ENCODE measurements around the gene KIFBP.

Gene KIFBP

GRCh38 chr10:69064762-69065328 is 76.2 kb downstream of the KIFBP start:
- Histone ChIP-seq H3K9ac (ENCODE audit: low read depth, low read length, poor library complexity) (no peak overlapping the region), H2AK5ac (ENCODE audit: low read depth, low read length) (no peak overlapping the region), H3K27me3 (ENCODE audit: control insufficient read depth in 3 of 3, insufficient read depth in 3 of 3, low read depth in 1 of 3, low read length in 3 of 3) (peaks cover 0 to 26% (median 0%) of the 10 kb centered on the region in 3 experiments), H3K4me1 (ENCODE audit: control insufficient read depth in 2 of 2, insufficient read depth in 1 of 2, low read depth in 1 of 2, low read length in 2 of 2) (peaks cover 0 to 2% of the 10 kb centered on the region in 2 donors), H3K9me3 (replicated peaks in 1 of 2; ENCODE audit: control insufficient read depth in 2 of 2, insufficient read depth in 1 of 2, low read depth in 1 of 2, low read length in 2 of 2) (no peaks in the 10 kb centered on the region), H3K79me1 (ENCODE audit: low read depth, low read length) (no peaks in the 10 kb centered on the region), H3K23ac (ENCODE audit: low read depth, low read length, poor library complexity) (no peak overlapping the region), H2AFZ (ENCODE audit: low read length) (no peak overlapping the region), H3K14ac (ENCODE audit: low read length) (no peak overlapping the region), H3K36me3 (replicated peaks in 1 of 2; ENCODE audit: control insufficient read depth in 2 of 2, insufficient read depth in 2 of 2, low read length in 2 of 2) (no peaks in the 10 kb centered on the region), H2BK120ac (ENCODE audit: low read depth, low read length) (no peak overlapping the region), H3K27ac (replicated peaks; ENCODE audit: low read length) (no peak overlapping the region), H3K18ac (ENCODE audit: low read length) (no peak overlapping the region), H2BK15ac (ENCODE audit: low read length) (no peak overlapping the region), H2BK5ac (ENCODE audit: low read length) (no peak overlapping the region), H3K4me3 (ENCODE audit: low read length in 2 of 2) (no peak overlapping the region), H3K4me2 (ENCODE audit: insufficient read depth, low read length, poor library complexity, severe bottlenecking) (no peak overlapping the region), H4K91ac (ENCODE audit: low read depth, low read length, poor library complexity) (no peak overlapping the region), H4K8ac (ENCODE audit: low read depth, low read length) (no peak overlapping the region), H2BK12ac (ENCODE audit: low read length) (no peak overlapping the region), H3K4ac (ENCODE audit: low read length) (no peak overlapping the region)
- no CpG with 5 or more reads among the region's 6 CpGs for WGBS, 2 donors (ENCODE audit: extremely low coverage in 2 of 2, insufficient read length in 2 of 2, insufficient replicate concordance in 1 of 2)
- no peak for DNase-seq (ENCODE audit: low spot score)

GRCh38 chr10:69065406-69066361 is 77.1 kb downstream of the KIFBP start:
- Histone ChIP-seq H2BK15ac (ENCODE audit: low read length) (no peak overlapping the region), H3K9me3 (replicated peaks in 1 of 2; ENCODE audit: control insufficient read depth in 2 of 2, insufficient read depth in 1 of 2, low read depth in 1 of 2, low read length in 2 of 2) (no peaks in the 10 kb centered on the region), H3K4ac (ENCODE audit: low read length) (no peak overlapping the region), H2BK5ac (ENCODE audit: low read length) (no peak overlapping the region), H3K9ac (ENCODE audit: low read depth, low read length, poor library complexity) (no peak overlapping the region), H4K91ac (ENCODE audit: low read depth, low read length, poor library complexity) (no peak overlapping the region), H3K4me2 (ENCODE audit: insufficient read depth, low read length, poor library complexity, severe bottlenecking) (no peak overlapping the region), H2BK120ac (ENCODE audit: low read depth, low read length) (no peak overlapping the region), H3K4me3 (ENCODE audit: low read length in 2 of 2) (no peak overlapping the region), H3K4me1 (ENCODE audit: control insufficient read depth in 2 of 2, insufficient read depth in 1 of 2, low read depth in 1 of 2, low read length in 2 of 2) (peaks cover 0 to 2% of the 10 kb centered on the region in 2 donors), H3K36me3 (replicated peaks in 1 of 2; ENCODE audit: control insufficient read depth in 2 of 2, insufficient read depth in 2 of 2, low read length in 2 of 2) (no peaks in the 10 kb centered on the region), H3K27ac (replicated peaks; ENCODE audit: low read length) (no peak overlapping the region), H4K8ac (ENCODE audit: low read depth, low read length) (no peak overlapping the region), H3K27me3 (ENCODE audit: control insufficient read depth in 3 of 3, insufficient read depth in 3 of 3, low read depth in 1 of 3, low read length in 3 of 3) (peaks cover 0 to 26% (median 0%) of the 10 kb centered on the region in 3 experiments), H3K23ac (ENCODE audit: low read depth, low read length, poor library complexity) (no peak overlapping the region), H3K79me1 (ENCODE audit: low read depth, low read length) (no peaks in the 10 kb centered on the region), H2AK5ac (ENCODE audit: low read depth, low read length) (no peak overlapping the region), H2AFZ (ENCODE audit: low read length) (no peak overlapping the region), H2BK12ac (ENCODE audit: low read length) (no peak overlapping the region), H3K14ac (ENCODE audit: low read length) (no peak overlapping the region), H3K18ac (ENCODE audit: low read length) (no peak overlapping the region)
- no CpG with 5 or more reads among the region's 8 CpGs for WGBS, 2 donors (ENCODE audit: extremely low coverage in 2 of 2, insufficient read length in 2 of 2, insufficient replicate concordance in 1 of 2)
- DNase-seq (ENCODE audit: low spot score): no peak
